K562 (cell line): ENCODE results near the gene RITA1. TPM values are rescaled to one million over a fixed set of nuclear protein-coding genes. Genes with fewer than 3 reads are reported as not detected.
A peak's percentile ranks its signal among the peaks of the same experiment; 100 is the strongest.

Source experiments
- ATF1 ChIP-seq, 2 experiments: fragments of 450-650 bp in 1 of 2; IDR thresholded peaks; 2 replicates each; pipeline ENCODE4 v1.6.1; 2016; ENCODE audit warnings: missing compliant biosample characterization in 1 of 2, missing genetic modification characterization in 1 of 2
- CHD1 ChIP-seq: fragments of 200-600 bp; sonication (generic); IDR thresholded peaks from one replicate; pipeline ENCODE4 v1.6.1; 2012; ENCODE audit warnings: mild to moderate bottlenecking, moderate library complexity, low read length, inconsistent platforms
- CHD2 ChIP-seq: IDR thresholded peaks from 2 replicates; pipeline ENCODE4 v1.6.1; 2011; ENCODE audit warnings: low read depth, low read length
- FIP1L1 ChIP-seq: fragments of 200-400 bp; formaldehyde crosslinking; IDR thresholded peaks from 2 replicates; pipeline ENCODE4 v1.6.1; 2018; ENCODE audit warnings: mild to moderate bottlenecking, low read depth, low read length; ENCODE audit not compliant: poor library complexity, severe bottlenecking
- FOXK2 ChIP-seq, 2 experiments: fragments of 450-650 bp; IDR thresholded peaks in 1 of 2; conservative IDR thresholded peaks in 1 of 2; 2 replicates each; pipeline ENCODE4 v1.6.1; 2016; ENCODE audit warnings: low read depth in 2 of 2, mild to moderate bottlenecking in 1 of 2
- GTF2A2 ChIP-seq: IDR thresholded peaks from 2 replicates; pipeline ENCODE4 v1.6.1; 2016; ENCODE audit warnings: mild to moderate bottlenecking, missing genetic modification characterization, missing compliant biosample characterization
- KLF1 ChIP-seq: fragments of 450-650 bp; IDR thresholded peaks from 2 replicates; pipeline ENCODE4 v1.6.1; 2016; ENCODE audit warnings: missing genetic modification characterization, missing compliant biosample characterization
- KLF10 ChIP-seq: fragments of 250-450 bp; sonication (Bioruptor Pico); IDR thresholded peaks from 2 replicates; pipeline ENCODE4 v1.6.1; 2021; ENCODE audit warnings: matching md5 sums
- NUFIP1 ChIP-seq: fragments of 450-650 bp; IDR thresholded peaks from 2 replicates; pipeline ENCODE4 v1.6.1; 2018; ENCODE audit not compliant: partially characterized antibody
- SAFB2 ChIP-seq: fragments of 200-400 bp; formaldehyde crosslinking; IDR thresholded peaks from 2 replicates; pipeline ENCODE4 v1.6.1; 2018; ENCODE audit warnings: borderline replicate concordance, low read length, low read depth, moderate library complexity; ENCODE audit not compliant: severe bottlenecking
- TRIM24 ChIP-seq, 2 experiments: fragments of 450-650 bp; IDR thresholded peaks; 2 replicates each; pipeline ENCODE4 v1.6.1; 2016
- ZBTB8A ChIP-seq: fragments of 450-650 bp; IDR thresholded peaks from 2 replicates; pipeline ENCODE4 v1.6.1; 2018; ENCODE audit warnings: mild to moderate bottlenecking, moderate library complexity; ENCODE audit not compliant: partially characterized antibody
- ZNF175 ChIP-seq: fragments of 200-800 bp; sonication (Bioruptor generic); IDR thresholded peaks from 2 replicates; pipeline ENCODE4 v1.6.1; 2016; ENCODE audit warnings: low read depth, mild to moderate bottlenecking, missing genetic modification characterization, missing compliant biosample characterization
- polyA plus RNA-seq, 8 experiments: library from polyadenylated mRNA; depleted of rRNA in 4 of 8; stranded (reverse) in 5 of 8; unstranded in 3 of 8; fragments of >200 nt; fragmentation: Nextera tagmentation in 2 of 8; fragmentation: Illumina TruSeq in 1 of 8; extraction: Ambion mirVana in 2 of 8; extraction: Trizol in 1 of 8; gene quantifications; 2 replicates each; pipeline versions ENCODE4 v1.2.1 to v1.2.3, GENCODE V29; 2011 to 2014; ENCODE audit warnings: inconsistent platforms in 1 of 8, missing spikeins in 1 of 8
- total RNA-seq, 7 experiments: library from RNA; depleted of rRNA in 6 of 7; stranded (reverse); fragments of >200 nt in 6 of 7; fragmentation: Illumina TruSeq in 2 of 7; extraction: Trizol in 2 of 7; gene quantifications; 2 replicates each; pipeline versions ENCODE4 v1.2.1 to v1.2.3, GENCODE V29; 2011 to 2021; ENCODE audit warnings: low replicate concordance in 1 of 7
- TF ChIP-seq, protein P1 (sequence below): sonication (generic); formaldehyde crosslinking; IDR thresholded peaks from 2 replicates; pipeline ENCODE4 v1.8.0; 2023; ENCODE audit warnings: mild to moderate bottlenecking, missing genetic modification reagents
- TF ChIP-seq, protein P2 (sequence below): fragments of 450-650 bp; IDR thresholded peaks from 2 replicates; pipeline ENCODE4 v1.7.0; 2016; ENCODE audit warnings: borderline replicate concordance
- TF ChIP-seq, protein P3 (sequence below): fragments of 250-450 bp; sonication (Bioruptor Pico); IDR thresholded peaks from 2 replicates; pipeline ENCODE4 v1.4.0; 2020; ENCODE audit warnings: mild to moderate bottlenecking
- TF ChIP-seq, protein P4 (sequence below): sonication (generic); formaldehyde crosslinking; IDR thresholded peaks from 2 replicates; pipeline ENCODE4 v1.8.0; 2022; ENCODE audit warnings: mild to moderate bottlenecking, missing genetic modification reagents, borderline replicate concordance

Gene RITA1
- total and polyA plus RNA-seq, 9 of the 15 experiments (the other 6 are each of a cell fraction or from before 2014, with no cell fraction given) = 2.8 to 40.4 (median 18.0) TPM

DNA sequence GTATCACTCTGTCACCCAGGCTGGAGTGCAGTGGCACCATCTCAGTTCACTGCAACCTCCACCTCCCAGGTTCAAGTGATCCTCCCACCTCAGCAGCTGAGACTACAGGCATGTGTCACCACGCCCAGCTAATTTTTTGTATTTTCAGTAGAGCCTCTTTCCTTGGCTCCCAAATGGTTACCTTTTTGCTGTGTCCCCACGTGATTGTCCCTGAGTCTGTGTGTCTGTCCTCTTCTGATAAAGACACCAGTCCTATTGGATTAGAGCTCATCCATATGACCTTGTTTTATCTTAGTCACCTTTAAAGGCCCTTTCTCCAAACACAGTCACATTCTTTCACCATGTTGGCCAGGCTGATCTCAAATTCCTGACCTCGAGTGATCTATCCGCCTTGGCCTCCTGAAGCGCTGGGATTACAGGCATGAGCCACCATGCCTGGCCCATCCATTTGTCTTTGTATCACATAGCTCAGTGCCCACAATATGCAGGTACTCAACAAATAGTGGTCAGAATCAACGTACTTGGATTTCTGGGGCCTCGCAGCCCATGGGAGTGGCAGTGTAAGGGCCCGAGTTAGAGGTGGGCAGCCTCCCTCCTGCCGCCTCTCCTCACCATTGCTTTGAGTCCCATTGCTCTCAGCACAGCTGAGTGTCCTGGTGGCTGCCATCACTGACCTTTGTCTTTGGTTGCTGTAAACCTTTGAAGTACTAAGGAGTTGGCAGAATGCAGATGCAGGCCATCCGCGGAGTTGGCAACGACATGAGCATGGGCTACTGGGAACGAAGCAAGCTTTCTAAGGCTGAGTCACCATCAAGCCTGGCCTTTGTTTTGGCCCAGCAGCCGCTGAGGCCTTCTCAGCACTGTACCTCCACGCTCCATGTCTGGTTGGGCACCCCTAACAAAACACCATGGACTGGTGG, 45.1 kb downstream of the RITA1 start (continued):
- TF ChIP-seq CHD2 (no peak), ZNF175 (CRISPR knock-in tag) (peak; percentile 86; the same call in 1 of the 2 replicates), FIP1L1 (no peak), GTF2A2 (tag) (no peak), KLF10 (CRISPR knock-in tag) (no peak), FOXK2 (conservative IDR thresholded peaks at IDR 0.05 in 1 of 2, IDR thresholded peaks at IDR 0.05 in 1 of 2; ENCODE audit: low read depth in 2 of 2) (no peak), NUFIP1 (no peak), ZBTB8A (no peak), KLF1 (tag) (no peak), TRIM24 (IDR thresholded peaks at IDR 0.05) (peak; percentile 60 to 65; a peak in 2 of 4 replicates), SAFB2 (no peak), CHD1 (no peak), ATF1 (CRISPR knock-in tag; IDR thresholded peaks at IDR 0.05) (no peak), ATF1 (tag; IDR thresholded peaks at IDR 0.05) (peak; percentile 28; the same call in 1 of the 2 replicates)
- TF ChIP-seq, protein P1, sequence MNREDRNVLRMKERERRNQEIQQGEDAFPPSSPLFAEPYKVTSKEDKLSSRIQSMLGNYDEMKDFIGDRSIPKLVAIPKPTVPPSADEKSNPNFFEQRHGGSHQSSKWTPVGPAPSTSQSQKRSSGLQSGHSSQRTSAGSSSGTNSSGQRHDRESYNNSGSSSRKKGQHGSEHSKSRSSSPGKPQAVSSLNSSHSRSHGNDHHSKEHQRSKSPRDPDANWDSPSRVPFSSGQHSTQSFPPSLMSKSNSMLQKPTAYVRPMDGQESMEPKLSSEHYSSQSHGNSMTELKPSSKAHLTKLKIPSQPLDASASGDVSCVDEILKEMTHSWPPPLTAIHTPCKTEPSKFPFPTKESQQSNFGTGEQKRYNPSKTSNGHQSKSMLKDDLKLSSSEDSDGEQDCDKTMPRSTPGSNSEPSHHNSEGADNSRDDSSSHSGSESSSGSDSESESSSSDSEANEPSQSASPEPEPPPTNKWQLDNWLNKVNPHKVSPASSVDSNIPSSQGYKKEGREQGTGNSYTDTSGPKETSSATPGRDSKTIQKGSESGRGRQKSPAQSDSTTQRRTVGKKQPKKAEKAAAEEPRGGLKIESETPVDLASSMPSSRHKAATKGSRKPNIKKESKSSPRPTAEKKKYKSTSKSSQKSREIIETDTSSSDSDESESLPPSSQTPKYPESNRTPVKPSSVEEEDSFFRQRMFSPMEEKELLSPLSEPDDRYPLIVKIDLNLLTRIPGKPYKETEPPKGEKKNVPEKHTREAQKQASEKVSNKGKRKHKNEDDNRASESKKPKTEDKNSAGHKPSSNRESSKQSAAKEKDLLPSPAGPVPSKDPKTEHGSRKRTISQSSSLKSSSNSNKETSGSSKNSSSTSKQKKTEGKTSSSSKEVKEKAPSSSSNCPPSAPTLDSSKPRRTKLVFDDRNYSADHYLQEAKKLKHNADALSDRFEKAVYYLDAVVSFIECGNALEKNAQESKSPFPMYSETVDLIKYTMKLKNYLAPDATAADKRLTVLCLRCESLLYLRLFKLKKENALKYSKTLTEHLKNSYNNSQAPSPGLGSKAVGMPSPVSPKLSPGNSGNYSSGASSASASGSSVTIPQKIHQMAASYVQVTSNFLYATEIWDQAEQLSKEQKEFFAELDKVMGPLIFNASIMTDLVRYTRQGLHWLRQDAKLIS = no peak
- TF ChIP-seq, protein P2, sequence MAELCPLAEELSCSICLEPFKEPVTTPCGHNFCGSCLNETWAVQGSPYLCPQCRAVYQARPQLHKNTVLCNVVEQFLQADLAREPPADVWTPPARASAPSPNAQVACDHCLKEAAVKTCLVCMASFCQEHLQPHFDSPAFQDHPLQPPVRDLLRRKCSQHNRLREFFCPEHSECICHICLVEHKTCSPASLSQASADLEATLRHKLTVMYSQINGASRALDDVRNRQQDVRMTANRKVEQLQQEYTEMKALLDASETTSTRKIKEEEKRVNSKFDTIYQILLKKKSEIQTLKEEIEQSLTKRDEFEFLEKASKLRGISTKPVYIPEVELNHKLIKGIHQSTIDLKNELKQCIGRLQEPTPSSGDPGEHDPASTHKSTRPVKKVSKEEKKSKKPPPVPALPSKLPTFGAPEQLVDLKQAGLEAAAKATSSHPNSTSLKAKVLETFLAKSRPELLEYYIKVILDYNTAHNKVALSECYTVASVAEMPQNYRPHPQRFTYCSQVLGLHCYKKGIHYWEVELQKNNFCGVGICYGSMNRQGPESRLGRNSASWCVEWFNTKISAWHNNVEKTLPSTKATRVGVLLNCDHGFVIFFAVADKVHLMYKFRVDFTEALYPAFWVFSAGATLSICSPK = no peak
- TF ChIP-seq, protein P3, sequence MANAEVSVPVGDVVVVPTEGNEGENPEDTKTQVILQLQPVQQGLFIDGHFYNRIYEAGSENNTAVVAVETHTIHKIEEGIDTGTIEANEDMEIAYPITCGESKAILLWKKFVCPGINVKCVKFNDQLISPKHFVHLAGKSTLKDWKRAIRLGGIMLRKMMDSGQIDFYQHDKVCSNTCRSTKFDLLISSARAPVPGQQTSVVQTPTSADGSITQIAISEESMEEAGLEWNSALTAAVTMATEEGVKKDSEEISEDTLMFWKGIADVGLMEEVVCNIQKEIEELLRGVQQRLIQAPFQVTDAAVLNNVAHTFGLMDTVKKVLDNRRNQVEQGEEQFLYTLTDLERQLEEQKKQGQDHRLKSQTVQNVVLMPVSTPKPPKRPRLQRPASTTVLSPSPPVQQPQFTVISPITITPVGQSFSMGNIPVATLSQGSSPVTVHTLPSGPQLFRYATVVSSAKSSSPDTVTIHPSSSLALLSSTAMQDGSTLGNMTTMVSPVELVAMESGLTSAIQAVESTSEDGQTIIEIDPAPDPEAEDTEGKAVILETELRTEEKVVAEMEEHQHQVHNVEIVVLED = no peak
- TF ChIP-seq, protein P4, sequence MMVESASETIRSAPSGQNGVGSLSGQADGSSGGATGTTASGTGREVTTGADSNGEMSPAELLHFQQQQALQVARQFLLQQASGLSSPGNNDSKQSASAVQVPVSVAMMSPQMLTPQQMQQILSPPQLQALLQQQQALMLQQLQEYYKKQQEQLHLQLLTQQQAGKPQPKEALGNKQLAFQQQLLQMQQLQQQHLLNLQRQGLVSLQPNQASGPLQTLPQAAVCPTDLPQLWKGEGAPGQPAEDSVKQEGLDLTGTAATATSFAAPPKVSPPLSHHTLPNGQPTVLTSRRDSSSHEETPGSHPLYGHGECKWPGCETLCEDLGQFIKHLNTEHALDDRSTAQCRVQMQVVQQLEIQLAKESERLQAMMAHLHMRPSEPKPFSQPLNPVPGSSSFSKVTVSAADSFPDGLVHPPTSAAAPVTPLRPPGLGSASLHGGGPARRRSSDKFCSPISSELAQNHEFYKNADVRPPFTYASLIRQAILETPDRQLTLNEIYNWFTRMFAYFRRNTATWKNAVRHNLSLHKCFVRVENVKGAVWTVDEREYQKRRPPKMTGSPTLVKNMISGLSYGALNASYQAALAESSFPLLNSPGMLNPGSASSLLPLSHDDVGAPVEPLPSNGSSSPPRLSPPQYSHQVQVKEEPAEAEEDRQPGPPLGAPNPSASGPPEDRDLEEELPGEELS (CRISPR knock-in tag) = no peak
